IMR-90 (cell line): ENCODE data around the gene EXOC4. TPM values are rescaled to one million over a fixed set of nuclear protein-coding genes. Genes with fewer than 3 reads are reported as not detected.

Experiments used
- ATAC-seq: fragments of 200-7000 bp; cut with Tn5 transposase; 2 replicates; pipeline ENCODE4 v1.9.1; 2020; ENCODE audit warnings: low read depth, mild to moderate bottlenecking, moderate library complexity
- BruUV-seq: library from RNA; stranded (reverse); fragments of 400-500 nt; replicated peaks from 2 replicates; lab custom pipeline; 2021; lab: Mats Ljungman, UMichigan
- CTCF ChIA-PET: fragments of 300-600 bp; formaldehyde crosslinking; extraction: SDS; loops from one replicate; lab custom pipeline; 2021; ENCODE audit warnings: antibody characterized with exemption; lab: Yijun Ruan, JAX
- POLR2A ChIA-PET: fragments of 300-600 bp; sonication (Branson Sonifier 250); formaldehyde crosslinking; loops from one replicate; lab custom pipeline; 2022; ENCODE audit warnings: antibody characterized with exemption; ENCODE audit not compliant: unreplicated experiment; lab: Charles Lee
- DNase-seq: peaks from one replicate; pipeline ENCODE4 v3.0.0; 2013
- H2AFZ ChIP-seq: replicated peaks from 2 replicates; pipeline ENCODE3; 2013; ENCODE audit warnings: low read length, mild to moderate bottlenecking; ENCODE audit not compliant: poor library complexity
- H2AK5ac ChIP-seq: 2 replicates; pipeline ENCODE4 v1.6.1; 2013; ENCODE audit warnings: low read depth, low read length, inconsistent platforms
- H2AK9ac ChIP-seq: replicated peaks from 2 replicates; pipeline ENCODE3; 2013; ENCODE audit warnings: mild to moderate bottlenecking, low read depth, low read length, moderate library complexity; ENCODE audit not compliant: poor library complexity
- H2BK120ac ChIP-seq: 2 replicates; pipeline ENCODE4 v1.6.1; 2013; ENCODE audit warnings: low read depth, low read length, inconsistent platforms
- H2BK15ac ChIP-seq: 3 replicates; pipeline ENCODE4 v1.6.1; 2013; ENCODE audit warnings: low read depth, low read length, inconsistent platforms
- H2BK20ac ChIP-seq: 2 replicates; pipeline ENCODE4 v1.6.1; 2013; ENCODE audit warnings: low read depth, mild to moderate bottlenecking, inconsistent platforms, low read length, moderate library complexity
- H2BK5ac ChIP-seq: 2 replicates; pipeline ENCODE4 v1.6.1; 2013; ENCODE audit warnings: mild to moderate bottlenecking, low read depth, low read length, inconsistent platforms; ENCODE audit not compliant: poor library complexity, severe bottlenecking
- H3K14ac ChIP-seq: replicated peaks from 2 replicates; pipeline ENCODE4 v1.6.1; 2013; ENCODE audit warnings: low read depth, low read length, inconsistent platforms
- H3K18ac ChIP-seq: 2 replicates; pipeline ENCODE4 v1.6.1; 2013; ENCODE audit warnings: low read depth, low read length, control low read depth
- H3K23ac ChIP-seq: 2 replicates; pipeline ENCODE4 v1.6.1; 2013; ENCODE audit warnings: low read depth, low read length, inconsistent platforms
- H3K27ac ChIP-seq: 2 replicates; pipeline ENCODE4 v1.5.1; 2013; ENCODE audit warnings: mild to moderate bottlenecking, control low read depth, low read length; ENCODE audit not compliant: insufficient read depth
- H3K27me3 ChIP-seq: 2 replicates; pipeline ENCODE4 v1.6.1; 2013; ENCODE audit warnings: low read length; ENCODE audit not compliant: control insufficient read depth, insufficient read depth
- H3K36me3 ChIP-seq: 2 replicates; pipeline ENCODE4 v1.6.1; 2013; ENCODE audit warnings: low read length, mixed read lengths; ENCODE audit not compliant: control insufficient read depth, insufficient read depth
- H3K4ac ChIP-seq: 2 replicates; pipeline ENCODE4 v1.6.1; 2013; ENCODE audit warnings: low read depth, low read length, inconsistent platforms
- H3K4me1 ChIP-seq: 2 replicates; pipeline ENCODE4 v1.6.1; 2013; ENCODE audit warnings: low read length, mixed read lengths; ENCODE audit not compliant: control insufficient read depth, insufficient read depth
- H3K4me2 ChIP-seq: 2 replicates; pipeline ENCODE4 v1.6.1; 2013; ENCODE audit warnings: low read depth, mild to moderate bottlenecking, control low read depth, low read length, moderate library complexity
- H3K4me3 ChIP-seq: 2 replicates; pipeline ENCODE4 v1.5.1; 2013; ENCODE audit warnings: low read depth, mild to moderate bottlenecking, control low read depth, low read length, moderate library complexity; ENCODE audit not compliant: insufficient read depth
- H3K56ac ChIP-seq: 2 replicates; pipeline ENCODE4 v1.6.1; 2013; ENCODE audit warnings: low read length, inconsistent platforms; ENCODE audit not compliant: insufficient read depth; ENCODE audit errors: extremely low read depth
- H3K79me1 ChIP-seq, 2 experiments: 2 replicates each; pipeline ENCODE4 v1.6.1; 2013; ENCODE audit warnings: low read length in 2 of 2, inconsistent platforms in 1 of 2, low read depth in 1 of 2
- H3K9ac ChIP-seq: 2 replicates; pipeline ENCODE4 v1.6.1; 2013; ENCODE audit warnings: low read depth, low read length, control low read depth
- H3K9me1 ChIP-seq: 2 replicates; pipeline ENCODE4 v1.6.1; 2013; ENCODE audit warnings: low read length, inconsistent platforms; ENCODE audit not compliant: insufficient read depth
- H3K9me3 ChIP-seq: 2 replicates; pipeline ENCODE4 v1.6.1; 2013; ENCODE audit warnings: low read length; ENCODE audit not compliant: control insufficient read depth, insufficient read depth
- H4K20me1 ChIP-seq: 2 replicates; pipeline ENCODE4 v1.6.1; 2013; ENCODE audit warnings: low read length, inconsistent platforms; ENCODE audit not compliant: insufficient read depth
- H4K5ac ChIP-seq: 2 replicates; pipeline ENCODE4 v1.6.1; 2013; ENCODE audit warnings: mild to moderate bottlenecking, low read depth, low read length, control low read depth
- H4K8ac ChIP-seq, 2 experiments: 2 replicates each; pipeline ENCODE4 v1.6.1; 2013; ENCODE audit warnings: low read depth in 2 of 2, low read length in 2 of 2, control low read depth in 1 of 2, inconsistent platforms in 1 of 2
- H4K91ac ChIP-seq: 2 replicates; pipeline ENCODE4 v1.6.1; 2013; ENCODE audit warnings: low read depth, low read length, inconsistent platforms; ENCODE audit not compliant: insufficient read depth
- NFE2L2 ChIP-seq: fragments of 150-350 bp; IDR thresholded peaks from 2 replicates; pipeline ENCODE4 v1.6.1; 2016; ENCODE audit warnings: low read depth, mild to moderate bottlenecking, low read length
- RCOR1 ChIP-seq: IDR thresholded peaks from 2 replicates; pipeline ENCODE4 v1.6.1; 2012; ENCODE audit warnings: mild to moderate bottlenecking, low read length, improper control_type of control experiment; ENCODE audit not compliant: insufficient replicate concordance
- RFX5 ChIP-seq: IDR thresholded peaks from 2 replicates; pipeline ENCODE4 v1.8.0; 2012; ENCODE audit warnings: low read depth, mild to moderate bottlenecking, low read length, moderate library complexity
- SMC3 ChIP-seq: fragments of 150-350 bp; IDR thresholded peaks from 2 replicates; pipeline ENCODE4 v1.6.1; 2016; ENCODE audit warnings: low read depth, mild to moderate bottlenecking, antibody characterized with exemption, low read length, moderate library complexity
- WGBS, 2 experiments: methylation state at CpG; one replicate each; pipeline versions ENCODE4 v1.1.5 to v1.1.7; 2013; ENCODE audit warnings: missing lambda C conversion rate in 2 of 2; ENCODE audit not compliant: insufficient read length in 1 of 2; ENCODE audit errors: extremely low coverage in 2 of 2; 5-methylcytosine and 5-hydroxymethylcytosine counted together
- dilution Hi-C: fragments of 300-500 bp; cut with HindIII; formaldehyde crosslinking; loops from one replicate; pipeline ENCODE4 v1.14.3; 2018; ENCODE audit warnings: low sequenced_read_pairs; ENCODE audit not compliant: unreplicated experiment
- in situ Hi-C: fragments of 300-500 bp; cut with MboI; formaldehyde crosslinking; loops from 3 replicates; pipeline ENCODE4 v1.14.3; 2019; ENCODE audit warnings: low sequenced_read_pairs, inconsistent platforms, mixed read lengths
- intact Hi-C: fragments of 100-400 bp; cut with micrococcal nuclease; formaldehyde crosslinking; loops from 2 replicates; pipeline ENCODE4 v1.10.0; 2022
- polyA plus RNA-seq, 3 experiments: library from polyadenylated mRNA; depleted of rRNA; stranded (reverse); fragments of >200 nt; gene quantifications; 2 replicates each; pipeline ENCODE4 v1.2.3, GENCODE V29; 2012; ENCODE audit warnings: low replicate concordance in 1 of 3
- total RNA-seq: library from RNA; depleted of rRNA; stranded (reverse); fragments of >200 nt; gene quantifications from 2 replicates; pipeline ENCODE4 v1.2.3, GENCODE V29; 2012
- TF ChIP-seq, protein P1 (sequence below): fragments of 150-350 bp; IDR thresholded peaks from 2 replicates; pipeline ENCODE4 v1.6.1; 2017; ENCODE audit warnings: mild to moderate bottlenecking, antibody characterized with exemption, low read length, low read depth

EXOC4 gene
- total and polyA plus RNA-seq, 2 of the 4 experiments (the other 2 are of a cell fraction) = 25.4 to 94.6 TPM

GRCh38 chr7:133947458-133948254, 694.8 kb downstream of the EXOC4 start:
- POLR2A ChIA-PET = no interaction called here
- intact Hi-C loops = no loop called here
- 100% methylated on average over 1 of the region's 6 CpGs; no CpG with 5 or more reads in 1 of the 2 experiments for WGBS, 2 experiments

More at GRCh38 chr7:133947458-133948254, 694.8 kb downstream of the EXOC4 start:
- no peaks in the 10 kb centered on the region for H3K9me3 ChIP-seq
- H2AK5ac ChIP-seq = no peak overlapping the region
- no peak overlapping the region for H4K5ac ChIP-seq
- H3K36me3 ChIP-seq = no peaks in the 10 kb centered on the region
- no peaks in the 10 kb centered on the region for H3K79me1 ChIP-seq
- ATAC-seq = no peak
- no peak overlapping the region for H2AFZ ChIP-seq
- no peak overlapping the region for H3K18ac ChIP-seq
- dilution Hi-C loops = no loop called here
- H3K4me3 ChIP-seq = no peak overlapping the region
- H3K14ac ChIP-seq = no peak overlapping the region
- no peaks in the 10 kb centered on the region for H3K9me1 ChIP-seq
- in situ Hi-C loops = no loop called here
- no peak overlapping the region for H2BK20ac ChIP-seq
- H4K8ac ChIP-seq = no peak overlapping the region
- H3K56ac ChIP-seq = no peak overlapping the region
- H3K4me2 ChIP-seq = no peak overlapping the region
- CTCF ChIA-PET = no interaction called here
- no peak overlapping the region for H2BK15ac ChIP-seq
- no peaks in the 10 kb centered on the region for H3K4me1 ChIP-seq
- H4K20me1 ChIP-seq = no peaks in the 10 kb centered on the region
- no peak overlapping the region for H3K23ac ChIP-seq
- no TSS peak for BruUV-seq
- TF ChIP-seq NFE2L2 = no peak
- no peak for TF ChIP-seq RFX5
- TF ChIP-seq SMC3 = no peak
- TF ChIP-seq RCOR1 = no peak
- TF ChIP-seq, protein P1, sequence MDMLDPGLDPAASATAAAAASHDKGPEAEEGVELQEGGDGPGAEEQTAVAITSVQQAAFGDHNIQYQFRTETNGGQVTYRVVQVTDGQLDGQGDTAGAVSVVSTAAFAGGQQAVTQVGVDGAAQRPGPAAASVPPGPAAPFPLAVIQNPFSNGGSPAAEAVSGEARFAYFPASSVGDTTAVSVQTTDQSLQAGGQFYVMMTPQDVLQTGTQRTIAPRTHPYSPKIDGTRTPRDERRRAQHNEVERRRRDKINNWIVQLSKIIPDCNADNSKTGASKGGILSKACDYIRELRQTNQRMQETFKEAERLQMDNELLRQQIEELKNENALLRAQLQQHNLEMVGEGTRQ = no peak
- H3K4ac ChIP-seq = no peak overlapping the region
- no peak overlapping the region for H3K27ac ChIP-seq
- H2BK120ac ChIP-seq = no peak overlapping the region
- no peaks in the 10 kb centered on the region for H3K27me3 ChIP-seq
- H2AK9ac ChIP-seq = no peak overlapping the region
- no peak overlapping the region for H3K9ac ChIP-seq
- no peak overlapping the region for H4K91ac ChIP-seq
- no peak overlapping the region for H2BK5ac ChIP-seq
- no peak for DNase-seq
